WTC11 (cell line): Measurements from ENCODE around the gene TAOK2. TPM values are rescaled to one million over a fixed set of nuclear protein-coding genes. Genes with fewer than 3 reads are reported as not detected.
A peak's percentile ranks its signal among the peaks of the same experiment; 100 is the strongest.
"Not testable (repeated sequence)": the region's sequence is repeated elsewhere in the genome, so short reads cannot be mapped to it uniquely, and the experiment has no call there.

Experiments used
- ATAC-seq: fragments of 200-7000 bp; cut with Tn5 transposase; 2 replicates; pipeline ENCODE4 v1.10.0; 2021; ENCODE audit warnings: mild to moderate bottlenecking, moderate library complexity
- CTCF ChIA-PET: fragments of 300-600 bp; sonication (Branson Sonifier 250); formaldehyde crosslinking; loops from one replicate; lab custom pipeline; 2021; ENCODE audit warnings: antibody characterized with exemption; lab: Charles Lee
- POLR2A ChIA-PET: fragments of 350-600 bp; sonication (Branson Sonifier 250); formaldehyde crosslinking; loops from one replicate; lab custom pipeline; 2021; ENCODE audit warnings: antibody characterized with exemption; lab: Charles Lee
- DNase-seq: peaks from one replicate; pipeline ENCODE4 v3.0.0; 2021; ENCODE audit warnings: low spot score
- H3K27ac Mint-ChIP-seq: 2 replicates; pipeline ENCODE4 v1.8.0; 2021; ENCODE audit warnings: mixed read lengths
- H3K27me3 Mint-ChIP-seq: 2 replicates; pipeline ENCODE4 v1.8.0; 2021; ENCODE audit warnings: low read depth, mild to moderate bottlenecking, moderate library complexity, mixed read lengths
- H3K36me3 Mint-ChIP-seq: 2 replicates; pipeline ENCODE4 v1.8.0; 2021; ENCODE audit warnings: mixed read lengths
- H3K4me1 Mint-ChIP-seq: 2 replicates; pipeline ENCODE4 v1.8.0; 2022; ENCODE audit warnings: mixed read lengths
- H3K4me3 Mint-ChIP-seq: 2 replicates; pipeline ENCODE4 v1.8.0; 2021; ENCODE audit warnings: mild to moderate bottlenecking, moderate library complexity, mixed read lengths
- H3K9me3 Mint-ChIP-seq: 2 replicates; pipeline ENCODE4 v1.8.0; 2021; ENCODE audit warnings: mixed read lengths
- ERG ChIP-seq: fragments of 250-450 bp; sonication (Bioruptor Pico); IDR thresholded peaks from 2 replicates; pipeline ENCODE4 v1.8.0; 2021; ENCODE audit warnings: mild to moderate bottlenecking
- FOXJ3 ChIP-seq: sonication (generic); formaldehyde crosslinking; IDR thresholded peaks from 2 replicates; pipeline ENCODE4 v1.9.0; 2021; ENCODE audit warnings: missing genetic modification reagents, mild to moderate bottlenecking, borderline replicate concordance
- IRF1 ChIP-seq: sonication (generic); formaldehyde crosslinking; IDR thresholded peaks from 2 replicates; pipeline ENCODE4 v1.8.0; 2023; ENCODE audit warnings: missing genetic modification reagents
- MLX ChIP-seq: sonication (generic); formaldehyde crosslinking; IDR thresholded peaks from 2 replicates; pipeline ENCODE4 v1.8.1; 2023; ENCODE audit warnings: mild to moderate bottlenecking, missing genetic modification reagents, moderate library complexity
- NFATC4 ChIP-seq: fragments of 250-450 bp; sonication (Bioruptor Pico); IDR thresholded peaks from 2 replicates; pipeline ENCODE4 v1.9.0; 2021; ENCODE audit warnings: mild to moderate bottlenecking
- NFYB ChIP-seq: sonication (generic); formaldehyde crosslinking; conservative IDR thresholded peaks from 2 replicates; pipeline ENCODE4 v1.8.0; 2022; ENCODE audit warnings: low read depth, missing genetic modification reagents
- SMAD3 ChIP-seq: sonication (generic); formaldehyde crosslinking; IDR thresholded peaks from 2 replicates; pipeline ENCODE4 v1.8.0; 2022; ENCODE audit warnings: missing genetic modification reagents, mild to moderate bottlenecking, borderline replicate concordance
- SOX15 ChIP-seq: fragments of 250-450 bp; sonication (Bioruptor Pico); IDR thresholded peaks from 2 replicates; pipeline ENCODE4 v1.9.0; 2021; ENCODE audit warnings: mild to moderate bottlenecking
- TCF7 ChIP-seq: sonication (generic); formaldehyde crosslinking; IDR thresholded peaks from 2 replicates; pipeline ENCODE4 v1.8.0; 2022; ENCODE audit warnings: mild to moderate bottlenecking, low read depth, missing genetic modification reagents, moderate library complexity
- ZNF121 ChIP-seq: sonication (generic); formaldehyde crosslinking; IDR thresholded peaks from 2 replicates; pipeline ENCODE4 v1.8.0; 2023; ENCODE audit warnings: missing genetic modification reagents
- ZNF232 ChIP-seq: sonication (generic); formaldehyde crosslinking; IDR thresholded peaks from 2 replicates; pipeline ENCODE4 v1.8.0; 2022; ENCODE audit warnings: mild to moderate bottlenecking, missing genetic modification reagents
- ZNF263 ChIP-seq: sonication (generic); formaldehyde crosslinking; IDR thresholded peaks from 2 replicates; pipeline ENCODE4 v1.8.1; 2022; ENCODE audit warnings: low read depth, mild to moderate bottlenecking, moderate library complexity, missing genetic modification reagents
- ZNF396 ChIP-seq: fragments of 250-450 bp; sonication (Bioruptor Pico); IDR thresholded peaks from 2 replicates; pipeline ENCODE4 v1.8.0; 2021; ENCODE audit warnings: mild to moderate bottlenecking, moderate library complexity, borderline replicate concordance
- total RNA-seq: library from RNA; stranded (reverse); gene quantifications from 3 replicates; pipeline ENCODE4 v1.2.3, GENCODE V29; 2021
- TF ChIP-seq, protein P1 (sequence below): fragments of 250-450 bp; sonication (Bioruptor Pico); IDR thresholded peaks from 2 replicates; pipeline ENCODE4 v2.1.2; 2022; ENCODE audit warnings: mild to moderate bottlenecking, moderate library complexity
- TF ChIP-seq, protein P2 (sequence below): sonication (generic); formaldehyde crosslinking; IDR thresholded peaks from 2 replicates; pipeline ENCODE4 v1.8.1; 2023; ENCODE audit warnings: mild to moderate bottlenecking, missing genetic modification reagents, borderline replicate concordance
- TF ChIP-seq, protein P3 (sequence below): sonication (generic); formaldehyde crosslinking; IDR thresholded peaks from 2 replicates; pipeline ENCODE4 v1.8.1; 2022; ENCODE audit warnings: missing genetic modification reagents, borderline replicate concordance
- TF ChIP-seq, protein P4 (sequence below): fragments of 250-450 bp; sonication (Bioruptor Pico); IDR thresholded peaks from 2 replicates; pipeline ENCODE4 v1.9.0; 2021; ENCODE audit warnings: mild to moderate bottlenecking
- TF ChIP-seq, protein P5 (sequence below): sonication (generic); formaldehyde crosslinking; IDR thresholded peaks from 2 replicates; pipeline ENCODE4 v1.8.0; 2022; ENCODE audit warnings: missing genetic modification reagents

Gene TAOK2
- total RNA-seq, 1 experiment from 2014 or later, result 42.4 TPM

DNA sequence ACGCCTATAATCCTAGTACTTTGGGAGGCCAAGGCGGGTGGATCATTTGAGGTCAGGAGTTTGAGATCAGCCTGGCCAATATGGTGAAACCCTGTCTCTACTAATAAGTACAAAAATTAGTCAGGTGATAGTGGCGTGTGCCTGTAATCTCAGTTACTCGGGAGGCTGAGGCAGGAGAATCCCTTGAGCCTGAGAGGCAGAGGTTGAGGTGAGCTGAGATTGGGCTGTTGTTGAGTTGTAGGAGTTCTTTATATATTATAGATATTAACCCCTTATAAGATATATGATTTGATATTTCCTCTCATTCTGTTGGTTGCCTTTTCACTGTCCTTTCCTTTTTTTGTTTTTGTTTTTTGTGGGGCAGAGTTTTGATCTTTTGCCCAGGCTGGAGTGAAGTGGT lies 13.8 kb upstream of the TAOK2 start:
- H3K36me3 Mint-ChIP-seq, ATAC-seq, H3K4me3 Mint-ChIP-seq, POLR2A ChIA-PET, H3K9me3 Mint-ChIP-seq, DNase-seq, H3K27ac Mint-ChIP-seq: not testable (repeated sequence)
- CTCF ChIA-PET, result interaction anchor here (1.1 to 2.3 kb wide), 2 partner anchors 14 to 72 kb away, joined by 3 to 13 read pairs; partner anchors contain the start of genes TAOK2 and TLCD3B
- Mint-ChIP-seq H3K27me3 (peaks cover 12% of the 10 kb centered on the region), H3K4me1 (peaks cover 13% of the 10 kb centered on the region)

DNA sequence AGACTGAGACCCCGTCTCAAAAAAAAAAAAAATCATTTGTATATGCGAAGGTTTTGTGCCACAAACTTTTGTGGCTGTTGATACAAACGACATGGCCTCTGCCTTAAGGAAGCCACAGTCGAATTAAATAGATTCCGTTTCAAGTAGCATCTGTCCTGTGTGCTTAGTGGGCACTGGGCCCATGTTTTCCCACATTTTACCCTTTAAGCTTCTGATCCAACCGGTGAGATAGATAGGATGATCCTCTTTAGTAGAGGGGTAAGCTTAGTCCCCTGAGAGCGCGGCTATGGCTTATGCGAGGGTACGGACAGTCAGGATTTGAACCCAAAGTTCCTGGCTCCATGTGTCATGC lies 12.6 kb upstream of the TAOK2 start:
- TF ChIP-seq SMAD3 (CRISPR knock-in tag), result no peak
- TF ChIP-seq, protein P1, sequence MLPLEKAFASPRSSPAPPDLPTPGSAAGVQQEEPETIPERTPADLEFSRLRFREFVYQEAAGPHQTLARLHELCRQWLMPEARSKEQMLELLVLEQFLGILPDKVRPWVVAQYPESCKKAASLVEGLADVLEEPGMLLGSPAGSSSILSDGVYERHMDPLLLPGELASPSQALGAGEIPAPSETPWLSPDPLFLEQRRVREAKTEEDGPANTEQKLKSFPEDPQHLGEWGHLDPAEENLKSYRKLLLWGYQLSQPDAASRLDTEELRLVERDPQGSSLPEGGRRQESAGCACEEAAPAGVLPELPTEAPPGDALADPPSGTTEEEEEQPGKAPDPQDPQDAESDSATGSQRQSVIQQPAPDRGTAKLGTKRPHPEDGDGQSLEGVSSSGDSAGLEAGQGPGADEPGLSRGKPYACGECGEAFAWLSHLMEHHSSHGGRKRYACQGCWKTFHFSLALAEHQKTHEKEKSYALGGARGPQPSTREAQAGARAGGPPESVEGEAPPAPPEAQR, result no peak
- TF ChIP-seq TCF7 (CRISPR knock-in tag), result no peak
- no peak for TF ChIP-seq MLX (CRISPR knock-in tag)
- TF ChIP-seq, protein P2, sequence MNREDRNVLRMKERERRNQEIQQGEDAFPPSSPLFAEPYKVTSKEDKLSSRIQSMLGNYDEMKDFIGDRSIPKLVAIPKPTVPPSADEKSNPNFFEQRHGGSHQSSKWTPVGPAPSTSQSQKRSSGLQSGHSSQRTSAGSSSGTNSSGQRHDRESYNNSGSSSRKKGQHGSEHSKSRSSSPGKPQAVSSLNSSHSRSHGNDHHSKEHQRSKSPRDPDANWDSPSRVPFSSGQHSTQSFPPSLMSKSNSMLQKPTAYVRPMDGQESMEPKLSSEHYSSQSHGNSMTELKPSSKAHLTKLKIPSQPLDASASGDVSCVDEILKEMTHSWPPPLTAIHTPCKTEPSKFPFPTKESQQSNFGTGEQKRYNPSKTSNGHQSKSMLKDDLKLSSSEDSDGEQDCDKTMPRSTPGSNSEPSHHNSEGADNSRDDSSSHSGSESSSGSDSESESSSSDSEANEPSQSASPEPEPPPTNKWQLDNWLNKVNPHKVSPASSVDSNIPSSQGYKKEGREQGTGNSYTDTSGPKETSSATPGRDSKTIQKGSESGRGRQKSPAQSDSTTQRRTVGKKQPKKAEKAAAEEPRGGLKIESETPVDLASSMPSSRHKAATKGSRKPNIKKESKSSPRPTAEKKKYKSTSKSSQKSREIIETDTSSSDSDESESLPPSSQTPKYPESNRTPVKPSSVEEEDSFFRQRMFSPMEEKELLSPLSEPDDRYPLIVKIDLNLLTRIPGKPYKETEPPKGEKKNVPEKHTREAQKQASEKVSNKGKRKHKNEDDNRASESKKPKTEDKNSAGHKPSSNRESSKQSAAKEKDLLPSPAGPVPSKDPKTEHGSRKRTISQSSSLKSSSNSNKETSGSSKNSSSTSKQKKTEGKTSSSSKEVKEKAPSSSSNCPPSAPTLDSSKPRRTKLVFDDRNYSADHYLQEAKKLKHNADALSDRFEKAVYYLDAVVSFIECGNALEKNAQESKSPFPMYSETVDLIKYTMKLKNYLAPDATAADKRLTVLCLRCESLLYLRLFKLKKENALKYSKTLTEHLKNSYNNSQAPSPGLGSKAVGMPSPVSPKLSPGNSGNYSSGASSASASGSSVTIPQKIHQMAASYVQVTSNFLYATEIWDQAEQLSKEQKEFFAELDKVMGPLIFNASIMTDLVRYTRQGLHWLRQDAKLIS (CRISPR knock-in tag), result no peak
- TF ChIP-seq NFYB, result no peak
- TF ChIP-seq ZNF263, result no peak
- TF ChIP-seq, protein P3, sequence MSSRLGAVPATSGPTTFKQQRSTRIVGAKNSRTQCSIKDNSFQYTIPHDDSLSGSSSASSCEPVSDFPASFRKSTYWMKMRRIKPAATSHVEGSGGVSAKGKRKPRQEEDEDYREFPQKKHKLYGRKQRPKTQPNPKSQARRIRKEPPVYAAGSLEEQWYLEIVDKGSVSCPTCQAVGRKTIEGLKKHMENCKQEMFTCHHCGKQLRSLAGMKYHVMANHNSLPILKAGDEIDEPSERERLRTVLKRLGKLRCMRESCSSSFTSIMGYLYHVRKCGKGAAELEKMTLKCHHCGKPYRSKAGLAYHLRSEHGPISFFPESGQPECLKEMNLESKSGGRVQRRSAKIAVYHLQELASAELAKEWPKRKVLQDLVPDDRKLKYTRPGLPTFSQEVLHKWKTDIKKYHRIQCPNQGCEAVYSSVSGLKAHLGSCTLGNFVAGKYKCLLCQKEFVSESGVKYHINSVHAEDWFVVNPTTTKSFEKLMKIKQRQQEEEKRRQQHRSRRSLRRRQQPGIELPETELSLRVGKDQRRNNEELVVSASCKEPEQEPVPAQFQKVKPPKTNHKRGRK (CRISPR knock-in tag), result no peak
- TF ChIP-seq ZNF121 (CRISPR knock-in tag), result no peak
- TF ChIP-seq, protein P4, sequence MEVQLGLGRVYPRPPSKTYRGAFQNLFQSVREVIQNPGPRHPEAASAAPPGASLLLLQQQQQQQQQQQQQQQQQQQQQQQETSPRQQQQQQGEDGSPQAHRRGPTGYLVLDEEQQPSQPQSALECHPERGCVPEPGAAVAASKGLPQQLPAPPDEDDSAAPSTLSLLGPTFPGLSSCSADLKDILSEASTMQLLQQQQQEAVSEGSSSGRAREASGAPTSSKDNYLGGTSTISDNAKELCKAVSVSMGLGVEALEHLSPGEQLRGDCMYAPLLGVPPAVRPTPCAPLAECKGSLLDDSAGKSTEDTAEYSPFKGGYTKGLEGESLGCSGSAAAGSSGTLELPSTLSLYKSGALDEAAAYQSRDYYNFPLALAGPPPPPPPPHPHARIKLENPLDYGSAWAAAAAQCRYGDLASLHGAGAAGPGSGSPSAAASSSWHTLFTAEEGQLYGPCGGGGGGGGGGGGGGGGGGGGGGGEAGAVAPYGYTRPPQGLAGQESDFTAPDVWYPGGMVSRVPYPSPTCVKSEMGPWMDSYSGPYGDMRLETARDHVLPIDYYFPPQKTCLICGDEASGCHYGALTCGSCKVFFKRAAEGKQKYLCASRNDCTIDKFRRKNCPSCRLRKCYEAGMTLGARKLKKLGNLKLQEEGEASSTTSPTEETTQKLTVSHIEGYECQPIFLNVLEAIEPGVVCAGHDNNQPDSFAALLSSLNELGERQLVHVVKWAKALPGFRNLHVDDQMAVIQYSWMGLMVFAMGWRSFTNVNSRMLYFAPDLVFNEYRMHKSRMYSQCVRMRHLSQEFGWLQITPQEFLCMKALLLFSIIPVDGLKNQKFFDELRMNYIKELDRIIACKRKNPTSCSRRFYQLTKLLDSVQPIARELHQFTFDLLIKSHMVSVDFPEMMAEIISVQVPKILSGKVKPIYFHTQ (CRISPR knock-in tag), result no peak
- TF ChIP-seq NFATC4 (CRISPR knock-in tag), result no peak
- no peak for TF ChIP-seq IRF1 (CRISPR knock-in tag)
- no peak for TF ChIP-seq ERG (CRISPR knock-in tag)
- TF ChIP-seq ZNF232 (CRISPR knock-in tag), result no peak
- no peak for TF ChIP-seq ZNF396 (CRISPR knock-in tag)
- TF ChIP-seq, protein P5, sequence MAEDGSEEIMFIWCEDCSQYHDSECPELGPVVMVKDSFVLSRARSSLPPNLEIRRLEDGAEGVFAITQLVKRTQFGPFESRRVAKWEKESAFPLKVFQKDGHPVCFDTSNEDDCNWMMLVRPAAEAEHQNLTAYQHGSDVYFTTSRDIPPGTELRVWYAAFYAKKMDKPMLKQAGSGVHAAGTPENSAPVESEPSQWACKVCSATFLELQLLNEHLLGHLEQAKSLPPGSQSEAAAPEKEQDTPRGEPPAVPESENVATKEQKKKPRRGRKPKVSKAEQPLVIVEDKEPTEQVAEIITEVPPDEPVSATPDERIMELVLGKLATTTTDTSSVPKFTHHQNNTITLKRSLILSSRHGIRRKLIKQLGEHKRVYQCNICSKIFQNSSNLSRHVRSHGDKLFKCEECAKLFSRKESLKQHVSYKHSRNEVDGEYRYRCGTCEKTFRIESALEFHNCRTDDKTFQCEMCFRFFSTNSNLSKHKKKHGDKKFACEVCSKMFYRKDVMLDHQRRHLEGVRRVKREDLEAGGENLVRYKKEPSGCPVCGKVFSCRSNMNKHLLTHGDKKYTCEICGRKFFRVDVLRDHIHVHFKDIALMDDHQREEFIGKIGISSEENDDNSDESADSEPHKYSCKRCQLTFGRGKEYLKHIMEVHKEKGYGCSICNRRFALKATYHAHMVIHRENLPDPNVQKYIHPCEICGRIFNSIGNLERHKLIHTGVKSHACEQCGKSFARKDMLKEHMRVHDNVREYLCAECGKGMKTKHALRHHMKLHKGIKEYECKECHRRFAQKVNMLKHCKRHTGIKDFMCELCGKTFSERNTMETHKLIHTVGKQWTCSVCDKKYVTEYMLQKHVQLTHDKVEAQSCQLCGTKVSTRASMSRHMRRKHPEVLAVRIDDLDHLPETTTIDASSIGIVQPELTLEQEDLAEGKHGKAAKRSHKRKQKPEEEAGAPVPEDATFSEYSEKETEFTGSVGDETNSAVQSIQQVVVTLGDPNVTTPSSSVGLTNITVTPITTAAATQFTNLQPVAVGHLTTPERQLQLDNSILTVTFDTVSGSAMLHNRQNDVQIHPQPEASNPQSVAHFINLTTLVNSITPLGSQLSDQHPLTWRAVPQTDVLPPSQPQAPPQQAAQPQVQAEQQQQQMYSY (CRISPR knock-in tag), result no peak
- TF ChIP-seq SOX15 (CRISPR knock-in tag), result no peak
- TF ChIP-seq FOXJ3 (CRISPR knock-in tag), result no peak
- H3K36me3 Mint-ChIP-seq, result peaks cover 1% of the 10 kb centered on the region
- POLR2A ChIA-PET, result interaction anchor here (0.6 to 2.5 kb wide), 8 partner anchors 12 to 131 kb away, joined by 3 to 17 read pairs (median 5); partner anchors contain the start of genes KCTD13, SEZ6L2 and TBX6
- H3K4me1 Mint-ChIP-seq, result peaks cover 13% of the 10 kb centered on the region
- no peak for ATAC-seq
- peaks cover 12% of the 10 kb centered on the region for H3K27me3 Mint-ChIP-seq
- peak overlapping the region; percentile 47; the same call in 1 of the 2 replicates for H3K27ac Mint-ChIP-seq
- no peak for DNase-seq
- CTCF ChIA-PET, result interaction anchor here (0.7 to 2.7 kb wide), 20 partner anchors 8 to 884 kb away, joined by 3 to 25 read pairs (median 4); partner anchors contain the start of genes ALDOA, KCTD13, TAOK2 and TBX6
- H3K9me3 Mint-ChIP-seq, result no peaks in the 10 kb centered on the region
- peak overlapping the region; percentile 76 for H3K4me3 Mint-ChIP-seq
